WTC11 (cell line): ENCODE data around the gene PIGN. TPM values are rescaled to one million over a fixed set of nuclear protein-coding genes. Genes with fewer than 3 reads are reported as not detected.

ENCODE experiments used
- ATAC-seq: fragments of 200-7000 bp; cut with Tn5 transposase; 2 replicates; pipeline ENCODE4 v1.10.0; 2021; ENCODE audit warnings: mild to moderate bottlenecking, moderate library complexity
- CTCF ChIA-PET: fragments of 300-600 bp; sonication (Branson Sonifier 250); formaldehyde crosslinking; loops from one replicate; lab custom pipeline; 2021; ENCODE audit warnings: antibody characterized with exemption; lab: Charles Lee
- POLR2A ChIA-PET: fragments of 350-600 bp; sonication (Branson Sonifier 250); formaldehyde crosslinking; loops from one replicate; lab custom pipeline; 2021; ENCODE audit warnings: antibody characterized with exemption; lab: Charles Lee
- DNase-seq: peaks from one replicate; pipeline ENCODE4 v3.0.0; 2021; ENCODE audit warnings: low spot score
- H3K27ac Mint-ChIP-seq: 2 replicates; pipeline ENCODE4 v1.8.0; 2021; ENCODE audit warnings: mixed read lengths
- H3K27me3 Mint-ChIP-seq: 2 replicates; pipeline ENCODE4 v1.8.0; 2021; ENCODE audit warnings: low read depth, mild to moderate bottlenecking, moderate library complexity, mixed read lengths
- H3K36me3 Mint-ChIP-seq: 2 replicates; pipeline ENCODE4 v1.8.0; 2021; ENCODE audit warnings: mixed read lengths
- H3K4me1 Mint-ChIP-seq: 2 replicates; pipeline ENCODE4 v1.8.0; 2022; ENCODE audit warnings: mixed read lengths
- H3K4me3 Mint-ChIP-seq: 2 replicates; pipeline ENCODE4 v1.8.0; 2021; ENCODE audit warnings: mild to moderate bottlenecking, moderate library complexity, mixed read lengths
- H3K9me3 Mint-ChIP-seq: 2 replicates; pipeline ENCODE4 v1.8.0; 2021; ENCODE audit warnings: mixed read lengths
- ATF1 ChIP-seq: sonication (generic); formaldehyde crosslinking; IDR thresholded peaks from 2 replicates; pipeline ENCODE4 v1.8.1; 2023; ENCODE audit warnings: mild to moderate bottlenecking, moderate library complexity, missing genetic modification reagents
- CREM ChIP-seq: sonication (generic); formaldehyde crosslinking; IDR thresholded peaks from 2 replicates; pipeline ENCODE4 v1.8.1; 2022; ENCODE audit warnings: mild to moderate bottlenecking, missing genetic modification reagents, moderate library complexity
- ESRRA ChIP-seq: sonication (generic); formaldehyde crosslinking; IDR thresholded peaks from 2 replicates; pipeline ENCODE4 v1.8.1; 2022; ENCODE audit warnings: mild to moderate bottlenecking, missing genetic modification reagents, borderline replicate concordance
- FOXK1 ChIP-seq: sonication (generic); formaldehyde crosslinking; IDR thresholded peaks from 2 replicates; pipeline ENCODE4 v1.8.0; 2022; ENCODE audit warnings: mild to moderate bottlenecking, moderate library complexity, missing genetic modification reagents
- FOXP1 ChIP-seq: sonication (generic); formaldehyde crosslinking; IDR thresholded peaks from 2 replicates; pipeline ENCODE4 v1.8.0; 2022; ENCODE audit warnings: missing genetic modification reagents, mild to moderate bottlenecking, moderate library complexity, borderline replicate concordance
- GTF2I ChIP-seq: fragments of 250-450 bp; sonication (Bioruptor Pico); conservative IDR thresholded peaks from 2 replicates; pipeline ENCODE4 v1.4.0; 2021; ENCODE audit warnings: mild to moderate bottlenecking
- MYBL2 ChIP-seq: sonication (generic); formaldehyde crosslinking; IDR thresholded peaks from 2 replicates; pipeline ENCODE4 v1.8.1; 2023; ENCODE audit warnings: mild to moderate bottlenecking, moderate library complexity, missing genetic modification reagents
- NFYB ChIP-seq: sonication (generic); formaldehyde crosslinking; conservative IDR thresholded peaks from 2 replicates; pipeline ENCODE4 v1.8.0; 2022; ENCODE audit warnings: low read depth, missing genetic modification reagents
- RELA ChIP-seq: sonication (generic); formaldehyde crosslinking; IDR thresholded peaks from 2 replicates; pipeline ENCODE4 v1.8.1; 2022; ENCODE audit warnings: missing genetic modification reagents, mild to moderate bottlenecking, borderline replicate concordance
- RORB ChIP-seq: fragments of 250-450 bp; sonication (Bioruptor Pico); IDR thresholded peaks from 2 replicates; pipeline ENCODE4 v1.9.0; 2021; ENCODE audit warnings: mild to moderate bottlenecking
- SMAD4 ChIP-seq: sonication (generic); formaldehyde crosslinking; IDR thresholded peaks from 2 replicates; pipeline ENCODE4 v1.8.0; 2022; ENCODE audit warnings: mild to moderate bottlenecking, missing genetic modification reagents
- SP1 ChIP-seq: sonication (generic); formaldehyde crosslinking; conservative IDR thresholded peaks from 2 replicates; pipeline ENCODE4 v1.8.1; 2022; ENCODE audit warnings: missing genetic modification reagents
- TCF7 ChIP-seq: sonication (generic); formaldehyde crosslinking; IDR thresholded peaks from 2 replicates; pipeline ENCODE4 v1.8.0; 2022; ENCODE audit warnings: mild to moderate bottlenecking, low read depth, missing genetic modification reagents, moderate library complexity
- ZNF219 ChIP-seq: sonication (generic); formaldehyde crosslinking; IDR thresholded peaks from 2 replicates; pipeline ENCODE4 v1.8.0; 2023; ENCODE audit warnings: missing genetic modification reagents, mild to moderate bottlenecking, borderline replicate concordance
- ZNF263 ChIP-seq: sonication (generic); formaldehyde crosslinking; IDR thresholded peaks from 2 replicates; pipeline ENCODE4 v1.8.1; 2022; ENCODE audit warnings: low read depth, mild to moderate bottlenecking, moderate library complexity, missing genetic modification reagents
- ZNF396 ChIP-seq: fragments of 250-450 bp; sonication (Bioruptor Pico); IDR thresholded peaks from 2 replicates; pipeline ENCODE4 v1.8.0; 2021; ENCODE audit warnings: mild to moderate bottlenecking, moderate library complexity, borderline replicate concordance
- total RNA-seq: library from RNA; stranded (reverse); gene quantifications from 3 replicates; pipeline ENCODE4 v1.2.3, GENCODE V29; 2021
- TF ChIP-seq, protein P1 (sequence below): sonication (generic); formaldehyde crosslinking; IDR thresholded peaks from 2 replicates; pipeline ENCODE4 v1.8.0; 2022; ENCODE audit warnings: mild to moderate bottlenecking, missing genetic modification reagents
- TF ChIP-seq, protein P2 (sequence below): sonication (generic); formaldehyde crosslinking; IDR thresholded peaks from 2 replicates; pipeline ENCODE4 v1.8.1; 2023; ENCODE audit warnings: mild to moderate bottlenecking, missing genetic modification reagents, borderline replicate concordance
- TF ChIP-seq, protein P3 (sequence below): fragments of 250-450 bp; sonication (Bioruptor Pico); IDR thresholded peaks from 2 replicates; pipeline ENCODE4 v1.9.0; 2021; ENCODE audit warnings: moderate library complexity, mild to moderate bottlenecking, inconsistent platforms, borderline replicate concordance
- TF ChIP-seq, protein P4 (sequence below): sonication (generic); formaldehyde crosslinking; IDR thresholded peaks from 2 replicates; pipeline ENCODE4 v1.8.1; 2022; ENCODE audit warnings: low read depth, missing genetic modification reagents, borderline replicate concordance
- TF ChIP-seq, protein P5 (sequence below): sonication (generic); formaldehyde crosslinking; IDR thresholded peaks from 2 replicates; pipeline ENCODE4 v1.8.0; 2022; ENCODE audit warnings: missing genetic modification reagents
- TF ChIP-seq, protein P6 (sequence below): sonication (generic); formaldehyde crosslinking; IDR thresholded peaks from 2 replicates; pipeline ENCODE4 v1.8.0; 2023; ENCODE audit warnings: missing genetic modification reagents, mild to moderate bottlenecking, borderline replicate concordance

Gene PIGN
- total RNA-seq, 1 experiment from 2014 or later: 23.4 TPM

DNA sequence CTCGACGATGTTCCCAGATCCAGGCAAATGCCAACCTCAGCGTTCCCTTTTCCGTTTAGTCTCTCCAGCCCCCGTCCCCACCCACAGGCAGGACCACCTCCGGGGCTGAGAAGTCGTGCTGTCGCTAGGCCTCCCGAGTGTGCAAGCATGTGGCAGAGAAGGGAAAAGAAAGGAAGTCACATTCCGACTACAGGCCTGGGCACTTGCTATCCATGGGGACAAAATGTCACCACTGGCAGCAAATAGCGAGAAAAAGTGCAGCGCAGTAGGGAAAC lies 420 bp downstream of the PIGN start:
- Mint-ChIP-seq H3K36me3 (peaks cover 4% of the 10 kb centered on the region; the same call in 1 of the 2 replicates), H3K4me3 (peak overlapping the region; percentile 100), H3K9me3 (no peaks in the 10 kb centered on the region), H3K4me1 (peaks cover 34% of the 10 kb centered on the region), H3K27me3 (no peaks in the 10 kb centered on the region), H3K27ac (peak overlapping the region; percentile 99)
- CTCF ChIA-PET: interaction anchor here (0.6 to 1.7 kb wide), 7 partner anchors 9 to 295 kb away, joined by 3 to 12 read pairs (median 5); no protein-coding TSS in a partner anchor
- no peak for DNase-seq
- POLR2A ChIA-PET: interaction anchor here (0.6 to 1.7 kb wide), 3 partner anchors 9 to 27 kb away, joined by 4 to 8 read pairs (median 5); no protein-coding TSS in a partner anchor
- ATAC-seq: no peak; the same call in 1 of the 2 replicates
- TF ChIP-seq ZNF219 (CRISPR knock-in tag) (0 out of 2 replicates have a peak, but pooled peaks have one; percentile 35), ATF1 (CRISPR knock-in tag) (no peak), NFYB (CRISPR knock-in tag) (no peak), FOXK1 (CRISPR knock-in tag) (no peak; the same call in 1 of the 2 replicates), TCF7 (CRISPR knock-in tag) (no peak), ESRRA (no peak), CREM (0 out of 2 replicates have a peak, but pooled peaks have one; percentile 26), GTF2I (CRISPR knock-in tag) (no peak), FOXP1 (CRISPR knock-in tag) (no peak), MYBL2 (CRISPR knock-in tag) (no peak), SMAD4 (CRISPR knock-in tag) (no peak), ZNF263 (CRISPR knock-in tag) (no peak), RORB (CRISPR knock-in tag) (no peak), SP1 (CRISPR knock-in tag) (no peak), RELA (CRISPR knock-in tag) (no peak), ZNF396 (no peak)
- TF ChIP-seq, protein P1, sequence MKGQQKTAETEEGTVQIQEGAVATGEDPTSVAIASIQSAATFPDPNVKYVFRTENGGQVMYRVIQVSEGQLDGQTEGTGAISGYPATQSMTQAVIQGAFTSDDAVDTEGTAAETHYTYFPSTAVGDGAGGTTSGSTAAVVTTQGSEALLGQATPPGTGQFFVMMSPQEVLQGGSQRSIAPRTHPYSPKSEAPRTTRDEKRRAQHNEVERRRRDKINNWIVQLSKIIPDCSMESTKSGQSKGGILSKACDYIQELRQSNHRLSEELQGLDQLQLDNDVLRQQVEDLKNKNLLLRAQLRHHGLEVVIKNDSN (CRISPR knock-in tag): no peak
- TF ChIP-seq, protein P2, sequence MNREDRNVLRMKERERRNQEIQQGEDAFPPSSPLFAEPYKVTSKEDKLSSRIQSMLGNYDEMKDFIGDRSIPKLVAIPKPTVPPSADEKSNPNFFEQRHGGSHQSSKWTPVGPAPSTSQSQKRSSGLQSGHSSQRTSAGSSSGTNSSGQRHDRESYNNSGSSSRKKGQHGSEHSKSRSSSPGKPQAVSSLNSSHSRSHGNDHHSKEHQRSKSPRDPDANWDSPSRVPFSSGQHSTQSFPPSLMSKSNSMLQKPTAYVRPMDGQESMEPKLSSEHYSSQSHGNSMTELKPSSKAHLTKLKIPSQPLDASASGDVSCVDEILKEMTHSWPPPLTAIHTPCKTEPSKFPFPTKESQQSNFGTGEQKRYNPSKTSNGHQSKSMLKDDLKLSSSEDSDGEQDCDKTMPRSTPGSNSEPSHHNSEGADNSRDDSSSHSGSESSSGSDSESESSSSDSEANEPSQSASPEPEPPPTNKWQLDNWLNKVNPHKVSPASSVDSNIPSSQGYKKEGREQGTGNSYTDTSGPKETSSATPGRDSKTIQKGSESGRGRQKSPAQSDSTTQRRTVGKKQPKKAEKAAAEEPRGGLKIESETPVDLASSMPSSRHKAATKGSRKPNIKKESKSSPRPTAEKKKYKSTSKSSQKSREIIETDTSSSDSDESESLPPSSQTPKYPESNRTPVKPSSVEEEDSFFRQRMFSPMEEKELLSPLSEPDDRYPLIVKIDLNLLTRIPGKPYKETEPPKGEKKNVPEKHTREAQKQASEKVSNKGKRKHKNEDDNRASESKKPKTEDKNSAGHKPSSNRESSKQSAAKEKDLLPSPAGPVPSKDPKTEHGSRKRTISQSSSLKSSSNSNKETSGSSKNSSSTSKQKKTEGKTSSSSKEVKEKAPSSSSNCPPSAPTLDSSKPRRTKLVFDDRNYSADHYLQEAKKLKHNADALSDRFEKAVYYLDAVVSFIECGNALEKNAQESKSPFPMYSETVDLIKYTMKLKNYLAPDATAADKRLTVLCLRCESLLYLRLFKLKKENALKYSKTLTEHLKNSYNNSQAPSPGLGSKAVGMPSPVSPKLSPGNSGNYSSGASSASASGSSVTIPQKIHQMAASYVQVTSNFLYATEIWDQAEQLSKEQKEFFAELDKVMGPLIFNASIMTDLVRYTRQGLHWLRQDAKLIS (CRISPR knock-in tag): no peak
- TF ChIP-seq, protein P3, sequence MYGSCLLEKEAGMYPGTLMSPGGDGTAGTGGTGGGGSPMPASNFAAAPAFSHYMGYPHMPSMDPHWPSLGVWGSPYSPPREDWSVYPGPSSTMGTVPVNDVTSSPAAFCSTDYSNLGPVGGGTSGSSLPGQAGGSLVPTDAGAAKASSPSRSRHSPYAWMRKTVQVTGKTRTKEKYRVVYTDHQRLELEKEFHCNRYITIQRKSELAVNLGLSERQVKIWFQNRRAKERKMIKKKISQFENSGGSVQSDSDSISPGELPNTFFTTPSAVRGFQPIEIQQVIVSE: no peak
- TF ChIP-seq, protein P4, sequence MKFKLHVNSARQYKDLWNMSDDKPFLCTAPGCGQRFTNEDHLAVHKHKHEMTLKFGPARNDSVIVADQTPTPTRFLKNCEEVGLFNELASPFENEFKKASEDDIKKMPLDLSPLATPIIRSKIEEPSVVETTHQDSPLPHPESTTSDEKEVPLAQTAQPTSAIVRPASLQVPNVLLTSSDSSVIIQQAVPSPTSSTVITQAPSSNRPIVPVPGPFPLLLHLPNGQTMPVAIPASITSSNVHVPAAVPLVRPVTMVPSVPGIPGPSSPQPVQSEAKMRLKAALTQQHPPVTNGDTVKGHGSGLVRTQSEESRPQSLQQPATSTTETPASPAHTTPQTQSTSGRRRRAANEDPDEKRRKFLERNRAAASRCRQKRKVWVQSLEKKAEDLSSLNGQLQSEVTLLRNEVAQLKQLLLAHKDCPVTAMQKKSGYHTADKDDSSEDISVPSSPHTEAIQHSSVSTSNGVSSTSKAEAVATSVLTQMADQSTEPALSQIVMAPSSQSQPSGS (CRISPR knock-in tag): no peak
- TF ChIP-seq, protein P5, sequence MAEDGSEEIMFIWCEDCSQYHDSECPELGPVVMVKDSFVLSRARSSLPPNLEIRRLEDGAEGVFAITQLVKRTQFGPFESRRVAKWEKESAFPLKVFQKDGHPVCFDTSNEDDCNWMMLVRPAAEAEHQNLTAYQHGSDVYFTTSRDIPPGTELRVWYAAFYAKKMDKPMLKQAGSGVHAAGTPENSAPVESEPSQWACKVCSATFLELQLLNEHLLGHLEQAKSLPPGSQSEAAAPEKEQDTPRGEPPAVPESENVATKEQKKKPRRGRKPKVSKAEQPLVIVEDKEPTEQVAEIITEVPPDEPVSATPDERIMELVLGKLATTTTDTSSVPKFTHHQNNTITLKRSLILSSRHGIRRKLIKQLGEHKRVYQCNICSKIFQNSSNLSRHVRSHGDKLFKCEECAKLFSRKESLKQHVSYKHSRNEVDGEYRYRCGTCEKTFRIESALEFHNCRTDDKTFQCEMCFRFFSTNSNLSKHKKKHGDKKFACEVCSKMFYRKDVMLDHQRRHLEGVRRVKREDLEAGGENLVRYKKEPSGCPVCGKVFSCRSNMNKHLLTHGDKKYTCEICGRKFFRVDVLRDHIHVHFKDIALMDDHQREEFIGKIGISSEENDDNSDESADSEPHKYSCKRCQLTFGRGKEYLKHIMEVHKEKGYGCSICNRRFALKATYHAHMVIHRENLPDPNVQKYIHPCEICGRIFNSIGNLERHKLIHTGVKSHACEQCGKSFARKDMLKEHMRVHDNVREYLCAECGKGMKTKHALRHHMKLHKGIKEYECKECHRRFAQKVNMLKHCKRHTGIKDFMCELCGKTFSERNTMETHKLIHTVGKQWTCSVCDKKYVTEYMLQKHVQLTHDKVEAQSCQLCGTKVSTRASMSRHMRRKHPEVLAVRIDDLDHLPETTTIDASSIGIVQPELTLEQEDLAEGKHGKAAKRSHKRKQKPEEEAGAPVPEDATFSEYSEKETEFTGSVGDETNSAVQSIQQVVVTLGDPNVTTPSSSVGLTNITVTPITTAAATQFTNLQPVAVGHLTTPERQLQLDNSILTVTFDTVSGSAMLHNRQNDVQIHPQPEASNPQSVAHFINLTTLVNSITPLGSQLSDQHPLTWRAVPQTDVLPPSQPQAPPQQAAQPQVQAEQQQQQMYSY: peak; percentile 44; the same call in 1 of the 2 replicates
- TF ChIP-seq, protein P6, sequence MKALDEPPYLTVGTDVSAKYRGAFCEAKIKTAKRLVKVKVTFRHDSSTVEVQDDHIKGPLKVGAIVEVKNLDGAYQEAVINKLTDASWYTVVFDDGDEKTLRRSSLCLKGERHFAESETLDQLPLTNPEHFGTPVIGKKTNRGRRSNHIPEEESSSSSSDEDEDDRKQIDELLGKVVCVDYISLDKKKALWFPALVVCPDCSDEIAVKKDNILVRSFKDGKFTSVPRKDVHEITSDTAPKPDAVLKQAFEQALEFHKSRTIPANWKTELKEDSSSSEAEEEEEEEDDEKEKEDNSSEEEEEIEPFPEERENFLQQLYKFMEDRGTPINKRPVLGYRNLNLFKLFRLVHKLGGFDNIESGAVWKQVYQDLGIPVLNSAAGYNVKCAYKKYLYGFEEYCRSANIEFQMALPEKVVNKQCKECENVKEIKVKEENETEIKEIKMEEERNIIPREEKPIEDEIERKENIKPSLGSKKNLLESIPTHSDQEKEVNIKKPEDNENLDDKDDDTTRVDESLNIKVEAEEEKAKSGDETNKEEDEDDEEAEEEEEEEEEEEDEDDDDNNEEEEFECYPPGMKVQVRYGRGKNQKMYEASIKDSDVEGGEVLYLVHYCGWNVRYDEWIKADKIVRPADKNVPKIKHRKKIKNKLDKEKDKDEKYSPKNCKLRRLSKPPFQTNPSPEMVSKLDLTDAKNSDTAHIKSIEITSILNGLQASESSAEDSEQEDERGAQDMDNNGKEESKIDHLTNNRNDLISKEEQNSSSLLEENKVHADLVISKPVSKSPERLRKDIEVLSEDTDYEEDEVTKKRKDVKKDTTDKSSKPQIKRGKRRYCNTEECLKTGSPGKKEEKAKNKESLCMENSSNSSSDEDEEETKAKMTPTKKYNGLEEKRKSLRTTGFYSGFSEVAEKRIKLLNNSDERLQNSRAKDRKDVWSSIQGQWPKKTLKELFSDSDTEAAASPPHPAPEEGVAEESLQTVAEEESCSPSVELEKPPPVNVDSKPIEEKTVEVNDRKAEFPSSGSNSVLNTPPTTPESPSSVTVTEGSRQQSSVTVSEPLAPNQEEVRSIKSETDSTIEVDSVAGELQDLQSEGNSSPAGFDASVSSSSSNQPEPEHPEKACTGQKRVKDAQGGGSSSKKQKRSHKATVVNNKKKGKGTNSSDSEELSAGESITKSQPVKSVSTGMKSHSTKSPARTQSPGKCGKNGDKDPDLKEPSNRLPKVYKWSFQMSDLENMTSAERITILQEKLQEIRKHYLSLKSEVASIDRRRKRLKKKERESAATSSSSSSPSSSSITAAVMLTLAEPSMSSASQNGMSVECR (CRISPR knock-in tag): peak; percentile 82; the same call in 1 of the 2 replicates
